T-helper 17 cell (primary cell): Measurements from ENCODE around the gene INPP5J. TPM values are rescaled to one million over a fixed set of nuclear protein-coding genes. Genes with fewer than 3 reads are reported as not detected.

Source experiments
- ATAC-seq: fragments of 150-1000 bp; cut with Tn5 transposase; 2 replicates; pipeline ENCODE4 v1.10.0; 2021; ENCODE audit warnings: mild to moderate bottlenecking, moderate library complexity
- DNase-seq, 3 donors: peaks; one replicate each; pipeline versions ENCODE4 v3.0.0 to v3.0.0-alpha.2; 2020 to 2021
- H3K9me3 ChIP-seq: one replicate; pipeline ENCODE4 v1.7.0; 2013; ENCODE audit warnings: low read length, mild to moderate bottlenecking; ENCODE audit not compliant: control insufficient read depth, poor library complexity, severe bottlenecking
- H3K27ac Mint-ChIP-seq: one replicate; pipeline ENCODE4 v1.8.0; 2022; ENCODE audit warnings: mild to moderate bottlenecking, moderate library complexity, mixed read lengths
- H3K27me3 Mint-ChIP-seq: one replicate; pipeline ENCODE4 v1.8.0; 2022; ENCODE audit warnings: mixed read lengths
- H3K36me3 Mint-ChIP-seq: one replicate; pipeline ENCODE4 v1.8.0; 2022; ENCODE audit warnings: low read depth, mixed read lengths
- H3K4me1 Mint-ChIP-seq: one replicate; pipeline ENCODE4 v1.8.0; 2022; ENCODE audit warnings: mild to moderate bottlenecking, mixed read lengths
- H3K4me3 Mint-ChIP-seq: one replicate; pipeline ENCODE4 v1.8.0; 2022; ENCODE audit warnings: mild to moderate bottlenecking, moderate library complexity, mixed read lengths
- total RNA-seq, 4 donors: library from RNA in 2 of 4; stranded (reverse) in 2 of 4; gene quantifications; one replicate each; pipeline ENCODE4 v1.2.3 and lab custom pipeline; 2022 to 2026

Gene INPP5J
- total RNA-seq, 2 donors from 2014 or later: 0.25 TPM; not detected in 1

- DNase-seq (no peak), ATAC-seq (no peak)
- H3K27me3 Mint-ChIP-seq: peaks cover 1% of the 10 kb centered on the region
- H3K4me3 Mint-ChIP-seq: no peak overlapping the region
- H3K9me3 ChIP-seq: no peaks in the 10 kb centered on the region
- no peaks in the 10 kb centered on the region for H3K4me1 Mint-ChIP-seq
- H3K27ac Mint-ChIP-seq: no peak overlapping the region
- H3K36me3 Mint-ChIP-seq: no peaks in the 10 kb centered on the region
Observed at GRCh38 chr22:31134688-31135087, 11.9 kb downstream of the INPP5J start.

- no peak for ATAC-seq
- Mint-ChIP-seq H3K27me3 (peaks cover 6% of the 10 kb centered on the region), H3K36me3 (no peaks in the 10 kb centered on the region), H3K4me3 (no peak overlapping the region), H3K4me1 (no peaks in the 10 kb centered on the region), H3K27ac (no peak overlapping the region)
- DNase-seq: no peak
- no peaks in the 10 kb centered on the region for H3K9me3 ChIP-seq
Observed at GRCh38 chr22:31135706-31136105, 12.9 kb downstream of the INPP5J start.

DNA sequence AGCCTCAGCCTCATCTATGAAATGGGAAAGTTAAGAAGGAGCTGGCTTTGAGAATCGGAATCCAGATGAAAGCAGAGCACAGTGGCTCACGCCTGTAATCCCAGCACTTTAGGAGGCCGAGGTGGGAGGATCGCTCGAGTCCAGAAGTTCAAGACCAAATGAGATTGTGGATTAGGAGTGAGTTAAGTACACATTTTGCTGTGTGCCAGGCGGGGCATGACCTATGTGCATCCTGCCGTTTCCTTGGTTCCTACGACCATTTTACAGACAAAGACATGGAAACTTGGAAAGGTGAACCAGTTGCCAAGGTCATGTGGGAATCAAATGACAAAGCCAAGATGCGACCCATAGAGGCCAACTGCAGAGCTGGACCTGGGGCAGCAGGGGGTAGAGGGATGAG is 13.4 kb downstream of the INPP5J start:
- DNase-seq: no peak
- peaks cover 6% of the 10 kb centered on the region for H3K27me3 Mint-ChIP-seq
- no peaks in the 10 kb centered on the region for H3K4me1 Mint-ChIP-seq
- H3K9me3 ChIP-seq: no peaks in the 10 kb centered on the region
- no peak overlapping the region for H3K4me3 Mint-ChIP-seq
- H3K36me3 Mint-ChIP-seq: no peaks in the 10 kb centered on the region
- H3K27ac Mint-ChIP-seq: no peak overlapping the region
- no peak for ATAC-seq

DNA sequence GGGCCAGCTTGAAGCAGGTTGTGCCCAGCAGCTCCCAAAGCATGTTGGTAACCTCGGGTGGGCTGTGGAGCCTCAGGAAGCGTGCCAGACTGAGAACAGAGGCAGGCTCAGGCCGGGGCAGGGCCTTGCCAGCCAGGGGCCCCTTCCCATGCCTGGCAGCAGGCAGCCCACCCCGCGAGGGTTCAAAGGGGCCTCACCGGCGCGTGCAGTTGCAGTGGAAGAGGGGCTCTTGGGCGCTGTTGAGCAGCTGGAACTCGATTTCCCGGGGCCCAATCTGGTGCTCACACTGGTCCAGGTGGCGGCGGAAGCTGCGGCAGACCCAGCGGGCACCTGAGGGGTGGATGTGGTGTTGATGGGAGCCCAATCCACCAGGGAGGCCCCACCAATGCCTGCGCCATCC is 13.9 kb downstream of the INPP5J start:
- no peak overlapping the region for H3K27ac Mint-ChIP-seq
- no peaks in the 10 kb centered on the region for H3K36me3 Mint-ChIP-seq
- no peak overlapping the region for H3K4me3 Mint-ChIP-seq
- H3K9me3 ChIP-seq: no peaks in the 10 kb centered on the region
- ATAC-seq (no peak), DNase-seq (no peak)
- peaks cover 6% of the 10 kb centered on the region for H3K27me3 Mint-ChIP-seq
- H3K4me1 Mint-ChIP-seq: no peaks in the 10 kb centered on the region

DNA sequence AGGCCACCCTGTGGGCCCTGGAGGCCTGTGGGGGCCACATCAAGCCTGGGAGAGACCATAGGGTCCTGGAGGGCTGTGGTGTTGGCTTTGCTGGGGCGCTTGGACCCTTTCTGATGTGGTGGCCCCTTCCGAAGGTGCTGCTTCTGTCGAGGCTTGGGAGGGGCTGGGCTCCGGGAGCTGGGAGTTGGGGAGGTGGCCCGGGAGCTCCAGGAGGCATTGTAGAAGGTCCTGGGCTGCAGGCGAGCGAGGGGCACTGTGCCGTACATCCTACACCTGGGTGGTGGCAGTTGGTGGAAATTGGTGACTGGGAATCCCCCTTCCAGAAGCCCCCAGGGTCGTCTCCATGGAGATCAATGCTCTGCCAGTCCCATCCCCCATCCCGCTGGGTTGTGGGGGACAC is 15.0 kb downstream of the INPP5J start:
- no peak for DNase-seq
- Mint-ChIP-seq H3K27ac (no peak overlapping the region), H3K27me3 (peaks cover 6% of the 10 kb centered on the region), H3K4me1 (no peaks in the 10 kb centered on the region), H3K4me3 (no peak overlapping the region), H3K36me3 (no peaks in the 10 kb centered on the region)
- no peaks in the 10 kb centered on the region for H3K9me3 ChIP-seq
- ATAC-seq: no peak

DNA sequence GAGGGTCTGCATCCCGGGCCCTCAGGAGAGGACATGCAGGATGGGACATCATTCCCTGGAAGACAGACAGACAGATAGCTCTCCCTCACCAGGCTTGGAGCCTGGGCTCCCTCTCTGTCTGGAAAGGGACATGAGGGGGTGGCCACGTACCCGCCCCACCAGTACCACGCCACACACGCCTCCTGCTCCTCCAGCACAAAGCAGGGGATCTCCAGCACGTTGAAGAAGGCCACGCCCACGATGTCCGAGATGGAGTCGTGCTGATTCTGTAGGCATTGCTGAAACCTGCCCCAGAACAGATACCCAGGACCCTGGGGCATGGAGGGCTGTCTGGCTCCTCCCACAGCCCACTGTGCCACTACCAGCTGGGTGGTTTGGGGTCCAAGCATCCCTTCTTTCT is 15.4 kb downstream of the INPP5J start:
- no peak overlapping the region for H3K27ac Mint-ChIP-seq
- ATAC-seq (no peak), DNase-seq (no peak)
- no peaks in the 10 kb centered on the region for H3K36me3 Mint-ChIP-seq
- H3K4me1 Mint-ChIP-seq: no peaks in the 10 kb centered on the region
- no peak overlapping the region for H3K4me3 Mint-ChIP-seq
- H3K27me3 Mint-ChIP-seq: peaks cover 6% of the 10 kb centered on the region
- no peaks in the 10 kb centered on the region for H3K9me3 ChIP-seq

DNA sequence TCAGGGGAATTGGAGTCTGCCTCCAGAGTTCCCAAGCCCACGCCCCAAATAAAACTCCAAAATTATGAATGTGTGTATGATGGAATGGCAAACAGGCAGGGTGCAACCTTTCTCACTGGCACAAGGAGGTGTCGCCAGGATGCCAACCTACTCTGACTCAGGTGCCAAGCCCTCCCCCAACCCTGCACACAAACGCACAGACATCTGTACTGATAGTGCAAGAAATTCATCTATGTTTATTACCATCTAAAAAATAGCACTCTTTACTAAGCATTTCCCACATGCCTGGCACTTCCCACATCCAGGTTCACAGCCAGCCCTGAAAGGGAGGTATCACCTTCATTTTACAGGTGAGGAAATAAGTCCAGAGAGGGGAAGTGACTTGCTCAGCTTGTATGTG is 16.3 kb downstream of the INPP5J start:
- Mint-ChIP-seq H3K27ac (no peak overlapping the region), H3K4me3 (no peak overlapping the region), H3K36me3 (no peaks in the 10 kb centered on the region), H3K27me3 (peaks cover 6% of the 10 kb centered on the region), H3K4me1 (no peaks in the 10 kb centered on the region)
- no peaks in the 10 kb centered on the region for H3K9me3 ChIP-seq
- DNase-seq (no peak), ATAC-seq (no peak)

- DNase-seq (no peak), ATAC-seq (no peak)
- H3K4me1 Mint-ChIP-seq: no peaks in the 10 kb centered on the region
- no peak within 1 kb of the TSS for H3K4me3 Mint-ChIP-seq
- peaks cover 6% of the 10 kb centered on the region for H3K27me3 Mint-ChIP-seq
- no peaks in the 10 kb centered on the region for H3K9me3 ChIP-seq
- no peaks in the 10 kb centered on the region for H3K36me3 Mint-ChIP-seq
- no peak within 1 kb of the TSS for H3K27ac Mint-ChIP-seq
Observed at GRCh38 chr22:31139866-31140716, 17.3 kb downstream of the INPP5J start, which contains the start of gene PLA2G3. Gene PLA2G3 (minus strand): TSS chr22:31140508. CDS start chr22:31140354, 154 bp downstream.

DNA sequence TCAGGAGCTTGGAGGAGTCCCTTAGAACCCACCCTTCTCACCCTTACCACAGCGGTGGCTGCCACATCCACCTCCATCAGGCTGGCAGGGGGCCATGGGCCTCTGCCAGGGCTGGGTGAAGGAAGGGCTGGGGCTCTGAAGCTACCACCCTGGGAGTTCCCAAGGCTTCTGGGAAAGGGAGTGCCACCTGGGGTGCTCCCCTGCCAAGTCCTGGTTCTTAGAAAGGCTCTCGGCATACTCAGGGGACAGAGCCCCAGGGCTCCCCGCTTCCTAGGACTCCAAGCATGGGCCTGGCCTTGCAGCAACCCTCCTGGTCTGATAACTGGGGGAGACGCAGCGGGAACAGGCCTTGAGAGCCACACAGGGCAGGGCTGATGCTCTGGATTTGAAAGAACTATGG is 18.0 kb downstream of the INPP5J start:
- no peaks in the 10 kb centered on the region for H3K9me3 ChIP-seq
- H3K4me3 Mint-ChIP-seq: no peak overlapping the region
- DNase-seq (no peak), ATAC-seq (no peak)
- H3K4me1 Mint-ChIP-seq: no peaks in the 10 kb centered on the region
- H3K36me3 Mint-ChIP-seq: no peaks in the 10 kb centered on the region
- H3K27me3 Mint-ChIP-seq: peaks cover 6% of the 10 kb centered on the region
- no peak overlapping the region for H3K27ac Mint-ChIP-seq

GRCh38 chr22:31141551-31141950 is 18.8 kb downstream of the INPP5J start:
- DNase-seq: no peak
- Mint-ChIP-seq H3K4me1 (no peaks in the 10 kb centered on the region), H3K27ac (no peak overlapping the region), H3K4me3 (no peak overlapping the region), H3K27me3 (peaks cover 6% of the 10 kb centered on the region), H3K36me3 (no peaks in the 10 kb centered on the region)
- H3K9me3 ChIP-seq: no peaks in the 10 kb centered on the region
- ATAC-seq: no peak

DNA sequence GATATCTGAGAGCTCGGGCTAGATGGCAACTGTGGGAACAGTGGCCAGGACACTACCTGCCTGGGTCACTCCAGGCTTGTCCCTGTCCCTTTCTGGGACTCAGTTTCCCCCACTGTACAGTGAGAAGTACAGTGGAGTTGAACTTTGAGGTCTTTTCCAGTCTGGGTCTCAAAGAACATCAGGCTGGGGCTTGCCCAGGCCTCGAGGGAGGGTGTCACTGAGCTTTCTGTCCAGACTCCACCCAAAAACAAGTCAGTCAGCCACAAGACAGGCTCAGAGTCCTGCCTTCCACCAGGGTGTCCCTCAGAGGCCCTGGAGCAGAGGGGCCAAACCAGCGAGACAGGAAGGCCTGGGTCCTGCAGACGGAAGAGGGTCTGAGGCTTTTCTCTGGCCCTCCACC is 19.5 kb downstream of the INPP5J start:
- no peak for DNase-seq
- ATAC-seq: no peak
- no peaks in the 10 kb centered on the region for H3K4me1 Mint-ChIP-seq
- no peak overlapping the region for H3K4me3 Mint-ChIP-seq
- H3K27ac Mint-ChIP-seq: no peak overlapping the region
- peaks cover 6% of the 10 kb centered on the region for H3K27me3 Mint-ChIP-seq
- H3K36me3 Mint-ChIP-seq: no peaks in the 10 kb centered on the region
- no peaks in the 10 kb centered on the region for H3K9me3 ChIP-seq

DNA sequence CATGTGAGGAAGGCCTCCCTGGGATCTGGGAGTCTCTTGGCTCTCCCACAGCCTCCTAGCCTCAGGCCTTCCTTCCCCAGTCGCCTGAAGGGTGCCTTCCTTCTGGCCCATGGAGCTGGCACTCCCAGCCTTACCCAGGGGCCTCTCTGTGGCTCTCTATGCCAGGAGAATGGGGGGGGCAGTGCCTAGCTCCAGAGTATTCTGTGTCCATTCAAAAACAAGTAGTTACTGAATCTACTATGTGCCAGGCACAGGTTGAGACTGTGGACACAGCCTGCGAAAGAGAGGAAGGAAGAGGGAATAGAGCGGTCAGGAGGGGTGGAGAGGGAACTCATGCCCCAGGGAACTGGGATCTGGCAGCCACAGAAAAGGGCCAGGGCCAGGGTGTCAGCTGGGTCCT is 20.3 kb downstream of the INPP5J start:
- H3K9me3 ChIP-seq: no peaks in the 10 kb centered on the region
- ATAC-seq (no peak), DNase-seq (no peak)
- Mint-ChIP-seq H3K4me1 (no peaks in the 10 kb centered on the region), H3K27ac (no peak overlapping the region), H3K27me3 (peaks cover 6% of the 10 kb centered on the region), H3K4me3 (no peak overlapping the region), H3K36me3 (no peaks in the 10 kb centered on the region)

GRCh38 chr22:31143537-31143936 is 20.8 kb downstream of the INPP5J start:
- Mint-ChIP-seq H3K27me3 (peaks cover 6% of the 10 kb centered on the region), H3K4me1 (no peaks in the 10 kb centered on the region), H3K4me3 (no peak overlapping the region), H3K27ac (no peak overlapping the region), H3K36me3 (no peaks in the 10 kb centered on the region)
- DNase-seq (no peak), ATAC-seq (no peak)
- no peaks in the 10 kb centered on the region for H3K9me3 ChIP-seq

- Mint-ChIP-seq H3K36me3 (no peaks in the 10 kb centered on the region), H3K27ac (no peak overlapping the region), H3K4me3 (no peak overlapping the region), H3K27me3 (peaks cover 7% of the 10 kb centered on the region), H3K4me1 (no peaks in the 10 kb centered on the region)
- no peaks in the 10 kb centered on the region for H3K9me3 ChIP-seq
- ATAC-seq (no peak), DNase-seq (no peak)
Observed at GRCh38 chr22:31144223-31144622, 21.5 kb downstream of the INPP5J start.
